Measurements from ENCODE around the gene HNF4A. TPM values are rescaled to one million over a fixed set of nuclear protein-coding genes. Genes with fewer than 3 reads are reported as not detected.

Gene HNF4A
- total and polyA plus RNA-seq, 2 of the 13 experiments (the other 11 are each of a cell fraction or from before 2014, with no cell fraction given): 80.9 to 169 TPM

DNA sequence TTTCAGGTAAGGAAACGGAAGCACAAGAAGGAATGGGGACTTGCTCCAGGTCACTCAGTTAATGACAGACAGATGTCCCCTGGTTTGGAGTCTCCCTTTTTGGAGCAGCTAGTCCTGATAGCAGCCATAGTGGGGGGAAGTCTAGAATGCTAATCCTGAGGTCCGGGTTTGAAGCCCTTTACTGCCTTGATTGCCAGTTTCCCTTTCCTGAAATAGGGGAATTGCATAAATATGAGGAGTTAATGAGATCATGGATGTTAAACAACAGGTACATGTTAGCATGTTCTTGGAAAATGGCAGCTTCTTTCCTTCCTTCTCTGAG lies 119.8 kb downstream of the HNF4A start (continued):
- TF ChIP-seq, protein P1, sequence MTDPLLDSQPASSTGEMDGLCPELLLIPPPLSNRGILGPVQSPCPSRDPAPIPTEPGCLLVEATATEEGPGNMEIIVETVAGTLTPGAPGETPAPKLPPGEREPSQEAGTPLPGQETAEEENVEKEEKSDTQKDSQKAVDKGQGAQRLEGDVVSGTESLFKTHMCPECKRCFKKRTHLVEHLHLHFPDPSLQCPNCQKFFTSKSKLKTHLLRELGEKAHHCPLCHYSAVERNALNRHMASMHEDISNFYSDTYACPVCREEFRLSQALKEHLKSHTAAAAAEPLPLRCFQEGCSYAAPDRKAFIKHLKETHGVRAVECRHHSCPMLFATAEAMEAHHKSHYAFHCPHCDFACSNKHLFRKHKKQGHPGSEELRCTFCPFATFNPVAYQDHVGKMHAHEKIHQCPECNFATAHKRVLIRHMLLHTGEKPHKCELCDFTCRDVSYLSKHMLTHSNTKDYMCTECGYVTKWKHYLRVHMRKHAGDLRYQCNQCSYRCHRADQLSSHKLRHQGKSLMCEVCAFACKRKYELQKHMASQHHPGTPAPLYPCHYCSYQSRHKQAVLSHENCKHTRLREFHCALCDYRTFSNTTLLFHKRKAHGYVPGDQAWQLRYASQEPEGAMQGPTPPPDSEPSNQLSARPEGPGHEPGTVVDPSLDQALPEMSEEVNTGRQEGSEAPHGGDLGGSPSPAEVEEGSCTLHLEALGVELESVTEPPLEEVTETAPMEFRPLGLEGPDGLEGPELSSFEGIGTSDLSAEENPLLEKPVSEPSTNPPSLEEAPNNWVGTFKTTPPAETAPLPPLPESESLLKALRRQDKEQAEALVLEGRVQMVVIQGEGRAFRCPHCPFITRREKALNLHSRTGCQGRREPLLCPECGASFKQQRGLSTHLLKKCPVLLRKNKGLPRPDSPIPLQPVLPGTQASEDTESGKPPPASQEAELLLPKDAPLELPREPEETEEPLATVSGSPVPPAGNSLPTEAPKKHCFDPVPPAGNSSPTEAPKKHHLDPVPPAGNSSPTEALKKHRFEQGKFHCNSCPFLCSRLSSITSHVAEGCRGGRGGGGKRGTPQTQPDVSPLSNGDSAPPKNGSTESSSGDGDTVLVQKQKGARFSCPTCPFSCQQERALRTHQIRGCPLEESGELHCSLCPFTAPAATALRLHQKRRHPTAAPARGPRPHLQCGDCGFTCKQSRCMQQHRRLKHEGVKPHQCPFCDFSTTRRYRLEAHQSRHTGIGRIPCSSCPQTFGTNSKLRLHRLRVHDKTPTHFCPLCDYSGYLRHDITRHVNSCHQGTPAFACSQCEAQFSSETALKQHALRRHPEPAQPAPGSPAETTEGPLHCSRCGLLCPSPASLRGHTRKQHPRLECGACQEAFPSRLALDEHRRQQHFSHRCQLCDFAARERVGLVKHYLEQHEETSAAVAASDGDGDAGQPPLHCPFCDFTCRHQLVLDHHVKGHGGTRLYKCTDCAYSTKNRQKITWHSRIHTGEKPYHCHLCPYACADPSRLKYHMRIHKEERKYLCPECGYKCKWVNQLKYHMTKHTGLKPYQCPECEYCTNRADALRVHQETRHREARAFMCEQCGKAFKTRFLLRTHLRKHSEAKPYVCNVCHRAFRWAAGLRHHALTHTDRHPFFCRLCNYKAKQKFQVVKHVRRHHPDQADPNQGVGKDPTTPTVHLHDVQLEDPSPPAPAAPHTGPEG (CRISPR knock-in tag; IDR thresholded peaks at IDR 0.05): no peak
- TF ChIP-seq ZNF432 (CRISPR knock-in tag; IDR thresholded peaks at IDR 0.05; ENCODE audit: borderline replicate concordance): no peak

DNA sequence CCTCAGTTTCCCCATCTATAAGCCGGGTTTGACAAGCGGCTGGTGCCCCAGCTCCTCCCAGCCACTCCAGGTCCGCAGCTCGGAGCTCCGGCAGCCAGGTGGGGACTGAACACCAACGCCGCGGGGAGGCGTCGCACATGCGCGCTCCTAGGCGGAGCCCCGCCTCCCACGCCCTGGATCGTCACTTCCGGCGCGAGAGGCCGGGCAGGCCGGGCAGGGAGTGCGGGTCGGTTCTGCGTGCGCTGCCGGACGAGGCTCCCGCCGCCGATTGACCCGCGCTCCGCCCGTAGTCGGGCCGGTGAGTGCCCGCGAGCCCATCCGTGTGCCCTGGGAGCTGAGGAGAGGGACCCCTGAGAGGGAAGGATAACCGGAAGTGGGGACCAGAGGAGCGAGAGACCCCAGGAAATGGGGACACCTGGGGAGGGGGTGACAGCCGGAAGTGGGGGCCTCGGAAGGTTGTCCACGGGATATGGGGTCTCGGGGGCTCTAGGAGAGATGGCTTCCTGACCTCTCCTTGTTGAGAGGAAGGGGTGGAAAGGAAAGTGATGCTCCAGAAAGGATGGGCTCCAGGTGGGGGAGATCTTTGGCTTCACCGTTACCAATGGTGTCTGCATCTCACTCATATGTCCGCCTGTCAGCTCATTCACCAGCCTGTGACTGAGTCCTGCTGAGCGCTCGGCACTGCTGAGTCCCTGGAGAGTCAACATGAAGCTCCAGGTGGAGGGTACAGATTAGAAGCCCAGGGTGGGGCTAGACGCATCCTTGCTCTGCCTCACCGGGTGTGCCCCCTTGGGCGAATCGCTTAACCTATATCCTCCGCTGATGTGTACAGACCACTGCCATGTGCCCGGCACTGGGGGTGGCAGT lies 120.4 kb downstream of the HNF4A start, which contains the start of gene TTPAL:
TSS of gene TTPAL (plus strand) at position 181 of the 867 bp plus-strand sequence. CDS start 4,126 bp downstream, outside the sequence.
- in situ Hi-C loops (cut with HindIII; ENCODE audit: extremely low pct_ligation_motif_present, low pct_unique_long_range_greater_than_20kb) (loop anchor here (5.0 to 10.0 kb wide), 2 partner anchors 131 to 361 kb away; no protein-coding TSS in a partner anchor), intact Hi-C loops (cut with micrococcal nuclease; ENCODE audit: unreplicated experiment) (loop anchor here (1.0 to 2.0 kb wide), 2 partner anchors 47 to 134 kb away; partner anchors contain the start of gene SERINC3)
- Histone ChIP-seq H3K9me3 (ENCODE audit: low read length) (no peaks in the 10 kb centered on the region), H2AFZ (ENCODE audit: low read length) (peak within 1 kb of the TSS; percentile 82), H3K9ac (ENCODE audit: insufficient read depth, low read depth, low read length) (peak within 1 kb of the TSS; percentile 80), H3K27ac (ENCODE audit: extremely low read length, insufficient read depth, low read length) (peak within 1 kb of the TSS; percentile 52), H3K27me3 (ENCODE audit: control insufficient read depth in 1 of 2, insufficient read depth in 2 of 2, low read length in 2 of 2) (no peaks in the 10 kb centered on the region; a peak in 1 of 5 replicates), H3K4me2 (ENCODE audit: low read depth, low read length) (peak within 1 kb of the TSS; percentile 99), H3K4me3 (replicated peaks in 1 of 3; ENCODE audit: insufficient read depth in 1 of 3, low read depth in 2 of 3, low read length in 3 of 3) (peak within 1 kb of the TSS; percentile 74 to 86 (median 82)), H4K20me1 (ENCODE audit: insufficient read depth, low read length) (no peaks in the 10 kb centered on the region), H3K79me2 (ENCODE audit: insufficient read depth, low read length) (peaks cover 12% of the 10 kb centered on the region), H3K4me1 (ENCODE audit: insufficient read depth, low read length) (peaks cover 46% of the 10 kb centered on the region), H3K36me3 (replicated peaks in 1 of 2; ENCODE audit: control insufficient read depth in 1 of 2, insufficient read depth in 2 of 2, low read length in 2 of 2) (peaks cover 5 to 13% of the 10 kb centered on the region in 2 experiments; a peak in 4 of 5 replicates)
- BruUV-seq (replicated peaks): TSS peak; percentile 74
- FAIRE-seq (peak; percentile 69), DNase-seq (ENCODE audit: low spot score) (peak; percentile 89), ATAC-seq (peak; percentile 96)
- ChIA-PET POLR2A (interaction anchor here (0.6 to 3.3 kb wide), 31 partner anchors 11 to 270 kb away, joined by 3 to 19 read pairs (median 4); partner anchors contain the start of genes ADA, FITM2, HNF4A and OSER1), CTCF (ENCODE audit: low intra/inter-chr PET ratio, low total read pairs) (interaction anchor here (1.0 to 2.4 kb wide), 3 partner anchors 46 to 134 kb away, joined by 3 to 24 read pairs (median 4); partner anchors contain the start of gene SERINC3)
- WGBS (ENCODE audit: low lambda C conversion rate): 1% methylated on average over 54 of the region's 55 CpGs
- TF ChIP-seq SRY (CRISPR knock-in tag; IDR thresholded peaks at IDR 0.05): peak; percentile 98
- TF ChIP-seq, protein P2, sequence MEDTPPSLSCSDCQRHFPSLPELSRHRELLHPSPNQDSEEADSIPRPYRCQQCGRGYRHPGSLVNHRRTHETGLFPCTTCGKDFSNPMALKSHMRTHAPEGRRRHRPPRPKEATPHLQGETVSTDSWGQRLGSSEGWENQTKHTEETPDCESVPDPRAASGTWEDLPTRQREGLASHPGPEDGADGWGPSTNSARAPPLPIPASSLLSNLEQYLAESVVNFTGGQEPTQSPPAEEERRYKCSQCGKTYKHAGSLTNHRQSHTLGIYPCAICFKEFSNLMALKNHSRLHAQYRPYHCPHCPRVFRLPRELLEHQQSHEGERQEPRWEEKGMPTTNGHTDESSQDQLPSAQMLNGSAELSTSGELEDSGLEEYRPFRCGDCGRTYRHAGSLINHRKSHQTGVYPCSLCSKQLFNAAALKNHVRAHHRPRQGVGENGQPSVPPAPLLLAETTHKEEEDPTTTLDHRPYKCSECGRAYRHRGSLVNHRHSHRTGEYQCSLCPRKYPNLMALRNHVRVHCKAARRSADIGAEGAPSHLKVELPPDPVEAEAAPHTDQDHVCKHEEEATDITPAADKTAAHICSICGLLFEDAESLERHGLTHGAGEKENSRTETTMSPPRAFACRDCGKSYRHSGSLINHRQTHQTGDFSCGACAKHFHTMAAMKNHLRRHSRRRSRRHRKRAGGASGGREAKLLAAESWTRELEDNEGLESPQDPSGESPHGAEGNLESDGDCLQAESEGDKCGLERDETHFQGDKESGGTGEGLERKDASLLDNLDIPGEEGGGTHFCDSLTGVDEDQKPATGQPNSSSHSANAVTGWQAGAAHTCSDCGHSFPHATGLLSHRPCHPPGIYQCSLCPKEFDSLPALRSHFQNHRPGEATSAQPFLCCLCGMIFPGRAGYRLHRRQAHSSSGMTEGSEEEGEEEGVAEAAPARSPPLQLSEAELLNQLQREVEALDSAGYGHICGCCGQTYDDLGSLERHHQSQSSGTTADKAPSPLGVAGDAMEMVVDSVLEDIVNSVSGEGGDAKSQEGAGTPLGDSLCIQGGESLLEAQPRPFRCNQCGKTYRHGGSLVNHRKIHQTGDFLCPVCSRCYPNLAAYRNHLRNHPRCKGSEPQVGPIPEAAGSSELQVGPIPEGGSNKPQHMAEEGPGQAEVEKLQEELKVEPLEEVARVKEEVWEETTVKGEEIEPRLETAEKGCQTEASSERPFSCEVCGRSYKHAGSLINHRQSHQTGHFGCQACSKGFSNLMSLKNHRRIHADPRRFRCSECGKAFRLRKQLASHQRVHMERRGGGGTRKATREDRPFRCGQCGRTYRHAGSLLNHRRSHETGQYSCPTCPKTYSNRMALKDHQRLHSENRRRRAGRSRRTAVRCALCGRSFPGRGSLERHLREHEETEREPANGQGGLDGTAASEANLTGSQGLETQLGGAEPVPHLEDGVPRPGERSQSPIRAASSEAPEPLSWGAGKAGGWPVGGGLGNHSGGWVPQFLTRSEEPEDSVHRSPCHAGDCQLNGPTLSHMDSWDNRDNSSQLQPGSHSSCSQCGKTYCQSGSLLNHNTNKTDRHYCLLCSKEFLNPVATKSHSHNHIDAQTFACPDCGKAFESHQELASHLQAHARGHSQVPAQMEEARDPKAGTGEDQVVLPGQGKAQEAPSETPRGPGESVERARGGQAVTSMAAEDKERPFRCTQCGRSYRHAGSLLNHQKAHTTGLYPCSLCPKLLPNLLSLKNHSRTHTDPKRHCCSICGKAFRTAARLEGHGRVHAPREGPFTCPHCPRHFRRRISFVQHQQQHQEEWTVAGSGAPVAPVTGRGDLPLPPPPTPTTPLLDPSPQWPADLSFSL (CRISPR knock-in tag; IDR thresholded peaks at IDR 0.05): peak; percentile 47; the same call in 1 of the 2 replicates
- TF ChIP-seq PAWR (CRISPR knock-in tag; IDR thresholded peaks at IDR 0.05; ENCODE audit: borderline replicate concordance): no peak
- TF ChIP-seq GLI4 (CRISPR knock-in tag; IDR thresholded peaks at IDR 0.05; ENCODE audit: borderline replicate concordance): peak; percentile 97; the same call in 1 of the 2 replicates
- no peak for TF ChIP-seq MBNL3 (CRISPR knock-in tag; conservative IDR thresholded peaks at IDR 0.05)
